T-helper 1 cell treated with Interleukin-12 subunit alpha and Interleukin-12 subunit beta and Interleukin-4 antibody, amounts not matched to agents 30 μg/mL and 1 μg/mL, for 36 hours (primary cell): ENCODE measurements around the gene CDRT15.
A peak's percentile ranks its signal among the peaks of the same experiment; 100 is the strongest.

Source experiments
- H3K27ac Mint-ChIP-seq: one replicate; pipeline ENCODE4 v1.8.0; 2021; ENCODE audit warnings: mild to moderate bottlenecking, mixed read lengths
- H3K27me3 Mint-ChIP-seq: one replicate; pipeline ENCODE4 v1.8.0; 2021; ENCODE audit warnings: low read depth, mixed read lengths
- H3K36me3 Mint-ChIP-seq: one replicate; pipeline ENCODE4 v1.8.0; 2021; ENCODE audit warnings: low read depth, mixed read lengths
- H3K4me1 Mint-ChIP-seq: one replicate; pipeline ENCODE4 v1.8.0; 2021; ENCODE audit warnings: low read depth, mixed read lengths
- H3K4me3 Mint-ChIP-seq: one replicate; pipeline ENCODE4 v1.8.0; 2021; ENCODE audit warnings: mild to moderate bottlenecking, moderate library complexity, mixed read lengths
- H3K9me3 Mint-ChIP-seq: one replicate; pipeline ENCODE4 v1.8.0; 2021; ENCODE audit warnings: mixed read lengths

The CDRT15 gene

GRCh38 chr17:14225254-14225980, 11.2 kb downstream of the CDRT15 start:
- peaks cover 23% of the 10 kb centered on the region for H3K36me3 Mint-ChIP-seq
- no peaks in the 10 kb centered on the region for H3K27me3 Mint-ChIP-seq
- peaks cover 12% of the 10 kb centered on the region for H3K9me3 Mint-ChIP-seq
- no peaks in the 10 kb centered on the region for H3K4me1 Mint-ChIP-seq
- no peak overlapping the region for H3K4me3 Mint-ChIP-seq
- H3K27ac Mint-ChIP-seq, result no peak overlapping the region

- peaks cover 8% of the 10 kb centered on the region for H3K9me3 Mint-ChIP-seq
- peaks cover 20% of the 10 kb centered on the region for H3K36me3 Mint-ChIP-seq
- H3K4me1 Mint-ChIP-seq, result peaks cover 6% of the 10 kb centered on the region
- no peaks in the 10 kb centered on the region for H3K27me3 Mint-ChIP-seq
- no peak overlapping the region for H3K4me3 Mint-ChIP-seq
- H3K27ac Mint-ChIP-seq, result no peak overlapping the region
Measured at GRCh38 chr17:14222611-14223010, 14.1 kb downstream of the CDRT15 start.

DNA sequence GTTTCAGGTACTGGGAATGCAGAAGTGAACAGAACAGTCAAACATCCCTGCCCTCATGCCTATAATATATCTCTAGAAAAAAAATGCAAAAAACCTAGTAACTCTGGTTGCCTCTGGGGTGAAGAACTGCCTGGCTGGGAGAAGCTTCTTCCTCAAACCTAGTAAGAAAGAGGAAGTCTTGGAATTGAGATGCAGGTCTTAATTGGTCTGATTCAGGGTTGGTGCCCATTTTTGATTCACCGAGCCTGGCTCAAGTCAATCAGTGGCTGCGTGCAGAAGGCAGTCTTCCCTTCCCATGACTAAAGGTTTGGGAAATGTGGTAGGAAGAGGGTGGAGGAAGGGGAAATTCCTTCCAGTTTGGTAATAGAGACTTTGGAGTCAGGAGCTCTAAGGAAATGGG, 22.4 kb downstream of the CDRT15 start:
- H3K4me1 Mint-ChIP-seq, result peaks cover 22% of the 10 kb centered on the region
- peaks cover 50% of the 10 kb centered on the region for H3K36me3 Mint-ChIP-seq
- peaks cover 5% of the 10 kb centered on the region for H3K9me3 Mint-ChIP-seq
- H3K27ac Mint-ChIP-seq, result no peak overlapping the region
- H3K4me3 Mint-ChIP-seq, result no peak overlapping the region
- no peaks in the 10 kb centered on the region for H3K27me3 Mint-ChIP-seq

DNA sequence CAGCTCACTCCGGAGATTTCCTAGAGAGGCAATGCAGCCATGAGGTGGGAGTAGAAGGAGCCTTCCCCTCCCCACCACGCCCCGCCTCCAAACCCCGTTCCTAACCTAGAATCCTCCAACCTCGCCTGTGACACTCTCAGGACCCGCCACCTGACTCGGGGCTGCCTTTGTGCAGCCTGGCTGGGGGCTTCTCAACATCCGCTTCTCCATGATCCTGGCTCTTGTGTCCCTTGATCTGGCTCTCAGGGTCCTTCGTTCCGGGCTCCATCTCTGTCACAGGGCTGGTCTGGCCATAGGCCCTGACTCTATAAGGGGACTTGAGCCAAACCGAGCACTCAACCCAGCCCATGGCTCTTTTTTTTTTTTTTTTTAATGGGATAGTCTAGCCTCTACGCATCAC, 24.3 kb downstream of the CDRT15 start:
- H3K36me3 Mint-ChIP-seq, result peaks cover 65% of the 10 kb centered on the region
- H3K27ac Mint-ChIP-seq, result no peak overlapping the region
- H3K4me3 Mint-ChIP-seq, result no peak overlapping the region
- peaks cover 25% of the 10 kb centered on the region for H3K4me1 Mint-ChIP-seq
- H3K9me3 Mint-ChIP-seq, result peaks cover 5% of the 10 kb centered on the region
- no peaks in the 10 kb centered on the region for H3K27me3 Mint-ChIP-seq

DNA sequence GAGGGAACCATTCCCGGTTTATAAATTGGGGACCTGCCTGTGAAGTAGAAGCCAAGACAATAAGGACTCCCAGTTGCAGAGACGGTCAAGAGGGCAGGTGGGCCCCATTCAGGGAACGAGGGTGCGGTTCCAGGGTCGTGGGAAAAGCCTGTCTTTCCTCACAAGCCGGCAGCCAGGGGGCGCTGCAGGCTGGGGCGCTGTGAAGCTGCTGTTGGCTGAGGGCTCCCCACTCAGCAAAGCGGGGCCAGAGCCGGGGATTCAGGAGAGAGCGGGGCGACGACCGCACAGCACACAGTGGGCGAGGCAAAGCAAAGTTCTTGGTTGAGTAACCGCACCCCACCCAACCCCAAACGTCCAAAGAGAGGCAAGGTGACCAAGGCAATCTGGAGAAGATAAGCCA, 24.9 kb downstream of the CDRT15 start:
- H3K36me3 Mint-ChIP-seq, result peaks cover 63% of the 10 kb centered on the region
- no peak overlapping the region for H3K4me3 Mint-ChIP-seq
- no peaks in the 10 kb centered on the region for H3K27me3 Mint-ChIP-seq
- H3K4me1 Mint-ChIP-seq, result peaks cover 26% of the 10 kb centered on the region
- H3K9me3 Mint-ChIP-seq, result peaks cover 5% of the 10 kb centered on the region
- H3K27ac Mint-ChIP-seq, result no peak overlapping the region

GRCh38 chr17:14211246-14211645, 25.4 kb downstream of the CDRT15 start:
- Mint-ChIP-seq H3K9me3 (peaks cover 5% of the 10 kb centered on the region), H3K36me3 (peaks cover 59% of the 10 kb centered on the region), H3K4me1 (peaks cover 26% of the 10 kb centered on the region), H3K4me3 (no peak overlapping the region), H3K27ac (no peak overlapping the region), H3K27me3 (no peaks in the 10 kb centered on the region)

- Mint-ChIP-seq H3K9me3 (peaks cover 5% of the 10 kb centered on the region), H3K27me3 (no peaks in the 10 kb centered on the region), H3K4me1 (peaks cover 45% of the 10 kb centered on the region), H3K36me3 (peaks cover 60% of the 10 kb centered on the region), H3K27ac (no peak overlapping the region), H3K4me3 (no peak overlapping the region)
Measured at GRCh38 chr17:14209215-14209614, 27.4 kb downstream of the CDRT15 start.

DNA sequence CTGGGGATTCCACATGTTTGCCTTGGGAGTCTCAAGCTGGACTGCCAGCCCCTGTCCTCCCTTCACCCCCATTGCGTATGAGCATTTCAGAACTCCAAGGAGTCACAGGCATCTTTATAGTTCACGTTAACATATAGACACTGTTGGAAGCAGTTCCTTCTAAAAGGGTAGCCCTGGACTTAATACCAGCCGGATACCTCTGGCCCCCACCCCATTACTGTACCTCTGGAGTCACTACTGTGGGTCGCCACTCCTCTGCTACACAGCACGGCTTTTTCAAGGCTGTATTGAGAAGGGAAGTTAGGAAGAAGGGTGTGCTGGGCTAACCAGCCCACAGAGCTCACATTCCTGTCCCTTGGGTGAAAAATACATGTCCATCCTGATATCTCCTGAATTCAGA, 28.9 kb downstream of the CDRT15 start:
- Mint-ChIP-seq H3K36me3 (peaks cover 58% of the 10 kb centered on the region), H3K27me3 (no peaks in the 10 kb centered on the region), H3K27ac (peak overlapping the region; percentile 61), H3K4me1 (peaks cover 58% of the 10 kb centered on the region), H3K9me3 (peaks cover 5% of the 10 kb centered on the region), H3K4me3 (no peak overlapping the region)

DNA sequence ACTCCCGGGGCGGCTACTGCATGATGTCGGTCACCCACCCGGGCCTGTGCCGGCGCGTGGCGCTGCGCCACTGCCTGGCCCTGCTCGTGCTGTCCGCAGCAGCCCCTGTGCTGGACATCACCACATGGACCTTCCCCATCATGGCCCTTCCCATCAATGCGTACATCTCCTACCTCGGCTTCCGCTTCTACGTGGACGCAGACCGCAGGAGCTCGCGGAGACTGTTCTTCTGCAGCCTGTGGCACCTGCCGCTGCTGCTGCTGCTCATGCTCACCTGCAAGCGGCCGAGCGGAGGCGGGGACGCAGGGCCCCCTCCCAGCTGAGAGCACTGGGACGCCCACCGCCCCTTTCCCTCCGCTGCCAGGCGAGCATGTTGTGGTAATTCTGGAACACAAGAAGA, 29.8 kb downstream of the CDRT15 start:
- peaks cover 54% of the 10 kb centered on the region for H3K36me3 Mint-ChIP-seq
- peaks cover 5% of the 10 kb centered on the region for H3K9me3 Mint-ChIP-seq
- H3K27me3 Mint-ChIP-seq, result no peaks in the 10 kb centered on the region
- H3K4me1 Mint-ChIP-seq, result peaks cover 66% of the 10 kb centered on the region
- H3K27ac Mint-ChIP-seq, result no peak overlapping the region
- H3K4me3 Mint-ChIP-seq, result no peak overlapping the region

- Mint-ChIP-seq H3K4me3 (peak overlapping the region; percentile 70), H3K4me1 (peaks cover 67% of the 10 kb centered on the region)
Measured at GRCh38 chr17:14205992-14206461, 30.6 kb downstream of the CDRT15 start.

DNA sequence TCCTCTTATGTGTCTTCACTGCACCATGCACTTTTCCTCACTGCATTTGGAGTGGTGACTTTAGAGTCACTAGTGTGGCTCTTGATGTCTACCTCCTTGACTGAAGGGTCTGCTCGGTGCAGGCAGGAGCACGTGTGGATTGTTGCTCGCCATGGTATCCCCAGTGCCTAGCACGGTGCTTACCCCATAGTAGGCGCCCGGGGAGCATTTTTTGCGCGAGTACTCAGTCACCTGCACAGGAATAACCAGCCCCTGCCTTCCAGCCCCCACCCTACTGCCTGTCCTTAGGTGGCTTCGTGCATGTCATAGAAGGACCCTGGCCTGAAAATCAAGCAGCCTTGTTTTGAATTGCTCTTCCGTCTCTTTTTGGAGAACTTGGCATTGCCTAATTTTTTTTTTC, 31.3 kb downstream of the CDRT15 start:
- peak overlapping the region; percentile 70 for H3K4me3 Mint-ChIP-seq
- peaks cover 42% of the 10 kb centered on the region for H3K36me3 Mint-ChIP-seq
- no peaks in the 10 kb centered on the region for H3K27me3 Mint-ChIP-seq
- no peaks in the 10 kb centered on the region for H3K9me3 Mint-ChIP-seq
- peak overlapping the region; percentile 91 for H3K27ac Mint-ChIP-seq
- H3K4me1 Mint-ChIP-seq, result peaks cover 70% of the 10 kb centered on the region

More at GRCh38 chr17:14205992-14206461, 30.6 kb downstream of the CDRT15 start:
- H3K27me3 Mint-ChIP-seq, result no peaks in the 10 kb centered on the region
- no peaks in the 10 kb centered on the region for H3K9me3 Mint-ChIP-seq
- H3K36me3 Mint-ChIP-seq, result peaks cover 46% of the 10 kb centered on the region
- H3K27ac Mint-ChIP-seq, result peak overlapping the region; percentile 87

GRCh38 chr17:14204546-14204945, 32.1 kb downstream of the CDRT15 start:
- H3K27ac Mint-ChIP-seq, result peak overlapping the region; percentile 91
- H3K4me3 Mint-ChIP-seq, result peak overlapping the region; percentile 72

GRCh38 chr17:14204084-14204483, 32.6 kb downstream of the CDRT15 start:
- H3K9me3 Mint-ChIP-seq, result no peaks in the 10 kb centered on the region
- H3K4me3 Mint-ChIP-seq, result peak overlapping the region; percentile 72
- H3K27me3 Mint-ChIP-seq, result no peaks in the 10 kb centered on the region
- H3K4me1 Mint-ChIP-seq, result peaks cover 74% of the 10 kb centered on the region
- peak overlapping the region; percentile 91 for H3K27ac Mint-ChIP-seq
- peaks cover 36% of the 10 kb centered on the region for H3K36me3 Mint-ChIP-seq

More at GRCh38 chr17:14204546-14204945, 32.1 kb downstream of the CDRT15 start:
- peaks cover 37% of the 10 kb centered on the region for H3K36me3 Mint-ChIP-seq
- H3K9me3 Mint-ChIP-seq, result no peaks in the 10 kb centered on the region
- H3K4me1 Mint-ChIP-seq, result peaks cover 70% of the 10 kb centered on the region
- no peaks in the 10 kb centered on the region for H3K27me3 Mint-ChIP-seq

DNA sequence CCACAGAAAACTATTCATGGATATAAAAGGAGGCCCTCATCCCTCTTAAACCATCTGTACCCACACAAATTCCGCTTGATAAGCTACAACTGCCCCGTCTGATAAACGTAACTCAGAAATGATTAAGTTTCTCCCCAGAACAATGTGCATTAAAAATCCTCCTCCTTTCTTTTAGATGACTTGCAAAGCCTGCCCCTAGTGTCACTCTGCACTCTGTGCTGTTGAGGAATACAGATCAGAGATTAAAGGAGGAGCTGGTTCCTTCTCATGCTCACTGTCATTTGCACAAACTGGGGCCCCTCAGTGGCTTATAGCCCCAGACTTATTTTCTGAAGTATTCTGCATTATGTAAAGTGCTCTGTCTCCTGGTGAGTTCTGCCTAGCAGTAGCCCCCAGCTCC, 33.3 kb downstream of the CDRT15 start:
- Mint-ChIP-seq H3K27me3 (no peaks in the 10 kb centered on the region), H3K4me1 (peaks cover 78% of the 10 kb centered on the region), H3K9me3 (no peaks in the 10 kb centered on the region), H3K27ac (peak overlapping the region; percentile 91), H3K36me3 (peaks cover 34% of the 10 kb centered on the region), H3K4me3 (peak overlapping the region; percentile 57)

DNA sequence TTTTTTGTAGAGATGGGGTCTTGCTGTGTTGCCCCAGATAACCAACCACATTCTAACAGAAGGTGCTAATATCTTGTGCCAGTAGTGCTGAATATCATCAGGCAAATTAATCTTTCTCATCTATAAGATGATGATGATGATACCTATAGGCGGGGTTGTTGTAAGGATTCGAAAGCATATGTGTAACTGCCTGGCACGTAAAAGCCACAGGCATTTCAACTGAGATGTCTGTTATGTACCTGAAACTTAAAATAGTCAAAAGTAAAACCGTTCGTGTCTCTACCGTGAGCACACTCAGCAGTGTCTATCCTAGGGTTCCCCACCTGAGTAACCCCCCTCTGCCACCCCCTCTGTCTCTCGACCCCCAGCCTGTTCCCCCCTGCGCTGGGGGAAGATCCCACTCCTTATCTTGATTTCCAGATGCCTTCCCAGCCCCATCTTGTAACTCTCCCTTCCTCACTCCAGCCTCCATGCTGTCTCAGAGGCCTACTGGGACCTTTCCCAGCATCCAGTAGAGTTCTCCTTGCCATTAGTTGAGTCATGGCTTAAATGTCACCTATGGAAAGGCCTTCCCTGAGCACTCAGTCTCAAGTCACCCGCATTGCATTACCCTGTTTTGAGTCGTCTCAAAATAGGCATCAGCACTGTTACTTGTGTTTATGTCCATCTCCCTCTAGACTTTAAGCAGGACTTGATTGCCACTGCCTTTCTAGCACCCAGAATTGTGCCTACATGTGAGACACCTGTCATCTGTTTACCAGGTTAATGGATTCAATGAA, 34.1 kb downstream of the CDRT15 start:
- Mint-ChIP-seq H3K27ac (peak overlapping the region; percentile 98), H3K4me1 (peaks cover 82% of the 10 kb centered on the region), H3K36me3 (peaks cover 31% of the 10 kb centered on the region), H3K27me3 (no peaks in the 10 kb centered on the region), H3K4me3 (peak overlapping the region; percentile 73), H3K9me3 (no peaks in the 10 kb centered on the region)
